Metanephros (tissue), 2 donors: ENCODE results near the gene HERC6. TPM values are rescaled to one million over a fixed set of nuclear protein-coding genes. Genes with fewer than 3 reads are reported as not detected.

Source experiments
- small RNA-seq: library from RNA; depleted of rRNA; stranded (forward); fragments of <200 nt; gene quantifications from one replicate; pipeline ENCODE3, GENCODE V24; 2014; ENCODE audit warnings: low replicate concordance
- total RNA-seq: library from RNA; depleted of rRNA; stranded (reverse); fragments of >200 nt; gene quantifications from one replicate; pipeline ENCODE4 v1.2.3, GENCODE V29; 2014

HERC6 gene
- total RNA-seq, result 9.1 TPM

GRCh38 chr4:88378691-88379559, at the start of gene HERC6:
Gene HERC6 (plus strand): TSS chr4:88378852. CDS start chr4:88378922, 70 bp downstream.

GRCh38 chr4:88456670-88457306, 78.1 kb downstream of the HERC6 start, which contains the start of gene HERC5:
Gene HERC5 (plus strand): TSS chr4:88457119. CDS start chr4:88457270, 151 bp downstream.

Small RNA genes lying within 50 kb of the gene (small RNA-seq; reads per million reads assigned to genes)
- gene RF00019, result not detected

Other genes starting within 250 kb of the HERC6 start
- gene ABCG2, start 220.2 kb upstream of the HERC6 start, total RNA-seq, result 11.2 TPM
- 57.1 TPM for gene PPM1K, start 94.3 kb upstream of the HERC6 start, total RNA-seq
- gene HERC5, start 78.3 kb downstream of the HERC6 start, total RNA-seq, result 4.9 TPM
- gene PYURF, start 144.9 kb downstream of the HERC6 start, total RNA-seq, result 94.6 TPM
- gene HERC3, start 213.6 kb downstream of the HERC6 start, total RNA-seq, result 28.8 TPM